GM08714 (cell line): ENCODE measurements around the gene SS18.

Experiments used
- H3K4me3 ChIP-seq: fragments of 200-500 bp; sonication (Bioruptor generic); 2 replicates; pipeline ENCODE4 v1.5.1; 2014; ENCODE audit warnings: mild to moderate bottlenecking, low read length, inconsistent platforms
- ZNF274 ChIP-seq: IDR thresholded peaks from 2 replicates; pipeline ENCODE4 v1.6.1; 2012; ENCODE audit warnings: mild to moderate bottlenecking, low read depth, low read length

Gene SS18

DNA sequence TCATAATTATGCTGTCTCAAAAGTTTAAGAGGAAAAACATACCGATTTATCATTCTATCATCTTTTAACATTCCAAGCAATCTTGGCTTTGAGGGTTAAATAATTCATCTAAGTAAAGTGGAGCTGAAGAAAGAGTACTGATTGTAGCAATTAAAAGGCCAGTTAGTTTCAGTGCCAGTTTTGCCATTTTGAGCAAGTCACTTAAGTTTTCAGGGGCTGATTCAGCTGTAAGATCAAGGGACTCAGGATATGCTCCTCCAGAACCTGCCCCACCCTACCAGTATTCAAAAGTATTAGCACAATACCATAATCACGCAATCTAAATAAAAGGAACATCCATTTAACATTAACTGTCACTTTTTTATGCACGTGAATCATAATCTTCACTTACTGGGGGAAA, 1.9 kb downstream of the SS18 start:
- peak overlapping the region; percentile 81 for H3K4me3 ChIP-seq
- TF ChIP-seq ZNF274 = no peak

GRCh38 chr18:26086959-26087358, 3.5 kb downstream of the SS18 start:
- TF ChIP-seq ZNF274 = no peak
- no peak overlapping the region for H3K4me3 ChIP-seq

DNA sequence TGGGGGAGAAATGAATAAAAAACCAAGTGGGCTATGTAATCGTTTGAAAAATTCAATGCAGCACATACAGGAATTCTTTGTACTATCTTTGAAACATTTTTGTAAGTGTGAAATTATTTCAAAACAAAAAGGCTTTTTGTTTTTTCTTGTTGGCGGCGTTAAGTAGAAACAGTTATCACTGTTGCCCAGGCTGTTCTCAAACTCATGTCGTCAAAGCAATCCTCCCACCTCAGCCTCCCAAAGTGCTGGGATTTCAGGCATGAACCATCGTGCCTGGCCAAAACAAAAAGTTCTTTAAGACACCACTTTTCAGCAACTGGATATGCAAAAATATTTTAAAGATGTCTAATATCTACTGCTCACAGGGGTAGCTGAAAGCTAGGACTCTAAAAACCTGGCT, 5.4 kb downstream of the SS18 start:
- H3K4me3 ChIP-seq = no peak overlapping the region
- no peak for TF ChIP-seq ZNF274

GRCh38 chr18:26083099-26083498, 7.3 kb downstream of the SS18 start:
- TF ChIP-seq ZNF274 = no peak
- H3K4me3 ChIP-seq = no peak overlapping the region

DNA sequence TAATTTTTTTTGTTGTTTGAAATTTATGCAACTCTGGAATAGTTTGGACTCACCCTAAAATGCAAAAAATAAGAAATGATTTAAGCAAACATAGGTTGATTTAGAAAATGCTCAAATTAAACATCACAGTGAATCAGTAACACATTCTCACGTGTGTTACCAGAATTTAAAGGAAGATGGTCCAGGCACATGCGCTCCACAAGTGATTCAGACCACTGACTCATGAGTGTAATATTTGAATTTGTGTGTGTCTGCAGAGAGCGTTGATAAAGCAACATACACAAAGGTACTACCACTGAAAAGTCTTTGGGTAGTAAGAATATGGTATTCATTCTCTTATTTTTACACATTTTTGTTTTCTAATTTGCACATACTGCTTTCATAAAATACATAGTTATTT, 7.9 kb downstream of the SS18 start:
- TF ChIP-seq ZNF274 = no peak
- no peak overlapping the region for H3K4me3 ChIP-seq

DNA sequence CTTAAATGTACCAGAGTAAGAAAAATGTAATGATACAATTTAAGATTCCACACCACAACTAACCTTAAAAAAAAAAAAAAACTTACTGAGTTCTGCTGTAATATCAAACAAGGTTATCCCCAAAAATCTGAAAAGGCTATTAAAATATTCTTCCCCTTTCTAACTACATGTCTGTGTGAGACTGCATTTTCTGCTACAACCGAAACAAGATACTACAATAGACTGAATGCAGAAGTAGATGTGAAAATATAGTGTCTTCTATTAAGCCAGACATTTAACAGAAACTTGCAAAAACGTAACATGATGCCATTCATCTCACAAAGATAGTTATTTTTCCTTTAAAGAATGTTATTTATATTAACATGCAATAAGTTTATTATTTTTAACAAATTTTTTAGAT, 16.2 kb downstream of the SS18 start:
- no peak overlapping the region for H3K4me3 ChIP-seq
- no peak for TF ChIP-seq ZNF274

DNA sequence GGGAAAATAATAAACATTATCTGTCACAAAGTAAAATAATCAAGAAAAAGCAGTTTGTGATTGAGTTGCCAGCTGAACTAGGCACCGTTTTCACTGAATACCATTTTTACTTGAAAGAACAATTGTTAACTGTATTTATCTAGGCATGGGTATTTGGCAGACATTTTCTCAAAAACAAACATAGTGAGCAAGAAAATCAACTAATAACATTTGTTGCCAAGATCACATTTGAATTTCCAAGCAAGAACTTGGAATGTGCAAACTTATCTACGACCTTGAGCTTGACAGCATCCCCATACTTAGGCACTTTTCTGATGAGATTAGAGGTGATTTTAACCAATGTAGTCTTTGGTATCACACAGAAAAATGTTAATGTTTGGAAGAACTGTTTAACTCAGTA, 16.7 kb downstream of the SS18 start:
- TF ChIP-seq ZNF274 = no peak
- H3K4me3 ChIP-seq = no peak overlapping the region

DNA sequence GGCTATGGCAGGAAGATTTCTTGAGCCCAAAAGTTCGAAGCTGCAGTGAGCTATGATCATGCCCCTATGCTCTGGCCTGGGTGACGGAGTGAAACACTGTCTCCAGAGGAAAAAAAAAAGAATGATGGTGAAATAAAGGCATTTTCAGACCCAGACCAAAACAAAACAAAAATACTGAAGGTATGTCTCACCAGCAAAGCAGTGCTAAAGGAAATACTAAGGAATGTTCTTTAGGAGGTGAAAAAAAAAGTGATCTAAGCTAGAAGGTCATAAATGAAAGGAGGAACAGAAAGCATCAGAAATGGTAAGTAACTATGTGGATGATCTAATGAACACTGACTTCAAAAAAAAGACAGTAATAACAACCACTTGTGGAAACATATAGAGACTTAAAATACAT, 18.7 kb downstream of the SS18 start:
- TF ChIP-seq ZNF274 = no peak
- H3K4me3 ChIP-seq = no peak overlapping the region

- TF ChIP-seq ZNF274 = no peak
- H3K4me3 ChIP-seq = no peak overlapping the region
Measured at GRCh38 chr18:26071020-26071419, 19.4 kb downstream of the SS18 start.

DNA sequence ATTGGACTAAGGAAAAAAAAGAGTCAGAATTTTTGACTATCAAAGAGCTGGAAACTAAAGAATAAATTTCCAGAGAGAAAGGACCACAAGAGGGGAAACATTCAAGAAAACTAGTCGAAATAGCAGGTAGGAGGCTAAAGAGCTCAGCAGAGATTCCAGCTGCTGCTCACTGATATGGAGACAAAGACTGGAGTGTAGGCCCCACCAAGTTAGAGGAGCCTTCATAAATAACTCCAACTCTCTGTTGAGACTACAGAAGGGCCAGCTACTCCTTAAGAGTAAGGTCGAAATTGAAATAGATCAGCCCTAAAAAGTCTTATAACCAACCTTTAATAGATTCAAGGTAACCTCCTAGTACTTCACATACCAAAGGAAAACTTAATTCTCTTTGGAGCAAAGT, 31.1 kb downstream of the SS18 start:
- no peak overlapping the region for H3K4me3 ChIP-seq
- TF ChIP-seq ZNF274 = no peak

GRCh38 chr18:26057344-26057773, 33.1 kb downstream of the SS18 start:
- no peak for TF ChIP-seq ZNF274
- no peak overlapping the region for H3K4me3 ChIP-seq

DNA sequence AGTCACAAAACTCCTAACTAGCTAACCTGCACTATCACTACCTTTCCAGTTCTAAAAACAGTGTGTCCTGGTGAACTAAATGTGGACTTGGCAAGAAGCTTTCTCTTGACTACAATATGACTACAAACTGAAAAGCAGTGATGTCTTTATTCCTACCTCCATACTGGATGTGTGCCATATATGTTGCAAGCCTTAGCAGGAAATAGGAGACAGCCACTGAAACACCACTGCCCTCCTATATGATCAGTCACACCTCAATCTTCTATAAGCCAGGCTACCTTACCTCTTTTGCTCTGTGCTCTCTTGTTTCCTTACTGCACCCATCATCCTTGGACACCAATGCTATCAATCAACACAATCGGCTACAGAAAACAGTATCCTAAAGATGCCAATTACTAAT, 34.1 kb downstream of the SS18 start:
- no peak for TF ChIP-seq ZNF274
- no peak overlapping the region for H3K4me3 ChIP-seq

- TF ChIP-seq ZNF274 = no peak
Measured at GRCh38 chr18:26052505-26052904, 37.9 kb downstream of the SS18 start.

DNA sequence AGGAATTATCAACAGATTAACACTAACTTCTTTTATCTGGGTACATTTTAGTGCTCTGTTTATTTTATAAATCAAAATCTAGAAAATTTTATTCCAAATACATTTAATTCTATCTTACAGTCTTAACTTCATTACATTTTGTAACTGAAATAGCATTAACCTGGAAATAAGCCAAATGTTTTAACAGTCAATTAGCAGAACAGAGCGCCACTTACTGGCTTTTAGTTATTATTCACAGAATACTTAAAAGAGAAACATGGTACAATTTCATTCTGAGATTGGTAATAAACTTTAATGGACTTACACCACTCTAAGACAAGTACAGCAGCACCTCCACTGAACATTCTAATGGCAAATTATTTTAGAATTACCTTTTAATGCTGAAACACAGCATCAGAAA, 38.6 kb downstream of the SS18 start:
- H3K4me3 ChIP-seq = no peak overlapping the region
- no peak for TF ChIP-seq ZNF274

More at GRCh38 chr18:26052505-26052904, 37.9 kb downstream of the SS18 start:
- no peak overlapping the region for H3K4me3 ChIP-seq

DNA sequence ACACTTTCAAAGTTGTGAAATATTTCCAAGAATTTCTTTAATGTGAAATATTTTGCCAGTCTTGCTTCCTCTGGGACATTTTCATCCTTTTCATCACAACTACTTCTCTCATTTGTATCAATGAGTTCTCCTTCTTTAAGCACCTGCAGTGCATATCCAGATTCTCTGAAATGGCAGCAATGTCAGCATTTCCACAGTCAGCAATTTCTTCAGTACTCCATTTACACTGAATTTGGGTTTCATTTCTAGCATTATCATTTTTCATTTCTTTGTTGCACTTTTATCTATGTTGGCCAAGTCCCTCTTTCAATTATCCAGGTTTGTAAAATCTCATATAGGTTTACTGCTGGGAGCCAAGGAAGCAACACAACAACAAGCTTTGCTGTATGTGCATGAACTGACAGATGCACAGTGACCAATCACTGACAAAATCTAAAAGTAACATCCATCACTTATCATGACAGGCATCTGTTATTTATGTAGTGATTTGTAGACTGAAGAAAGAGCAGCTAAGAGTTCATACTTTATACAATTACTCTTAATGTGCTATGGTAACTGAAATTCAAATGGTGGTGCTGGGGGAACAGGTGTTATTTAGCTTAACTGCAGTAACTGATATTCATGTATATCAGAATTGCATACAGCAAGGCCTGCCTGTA, 43.9 kb downstream of the SS18 start:
- H3K4me3 ChIP-seq = no peak overlapping the region
- TF ChIP-seq ZNF274 = no peak

DNA sequence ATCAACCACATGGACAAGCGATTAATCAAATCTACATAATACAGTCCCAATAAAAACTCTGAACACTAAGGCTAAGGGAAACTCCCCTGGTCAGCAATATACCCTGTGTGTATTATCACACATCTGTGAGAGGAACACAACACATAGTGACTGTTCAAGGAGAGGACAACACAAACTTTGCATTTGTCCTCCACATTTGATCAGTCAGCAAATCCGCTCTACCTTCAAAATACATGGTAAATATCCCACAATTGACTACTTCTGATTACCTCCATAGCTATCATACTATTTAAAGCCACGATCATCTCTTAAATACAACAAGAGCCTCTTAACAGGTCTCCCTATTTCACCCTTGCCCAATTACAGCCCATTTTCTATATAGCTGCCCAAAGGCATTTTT, 45.6 kb downstream of the SS18 start:
- no peak overlapping the region for H3K4me3 ChIP-seq
- TF ChIP-seq ZNF274 = no peak
